HG03558 (cell line): ENCODE data around the gene CEP112.
"Not testable (repeated sequence)": the region's sequence is repeated elsewhere in the genome, so short reads cannot be mapped to it uniquely, and the experiment has no call there.

ENCODE experiments used
- ATAC-seq: cut with Tn5 transposase; IDR thresholded peaks from one replicate; pipeline ENCODE4 v1.9.1; 2021; ENCODE audit warnings: moderate number of reproducible peaks; ENCODE audit not compliant: unreplicated experiment; ENCODE audit errors: extremely low read depth

The CEP112 gene

GRCh38 chr17:65755799-65756198 is 436.1 kb downstream of the CEP112 start:
- ATAC-seq = no peak

- no peak for ATAC-seq
Observed at GRCh38 chr17:65754630-65755029, 437.3 kb downstream of the CEP112 start.

- ATAC-seq = no peak
Observed at GRCh38 chr17:65754081-65754480, 437.9 kb downstream of the CEP112 start.

- no peak for ATAC-seq
Observed at GRCh38 chr17:65753348-65753747, 438.6 kb downstream of the CEP112 start.

DNA sequence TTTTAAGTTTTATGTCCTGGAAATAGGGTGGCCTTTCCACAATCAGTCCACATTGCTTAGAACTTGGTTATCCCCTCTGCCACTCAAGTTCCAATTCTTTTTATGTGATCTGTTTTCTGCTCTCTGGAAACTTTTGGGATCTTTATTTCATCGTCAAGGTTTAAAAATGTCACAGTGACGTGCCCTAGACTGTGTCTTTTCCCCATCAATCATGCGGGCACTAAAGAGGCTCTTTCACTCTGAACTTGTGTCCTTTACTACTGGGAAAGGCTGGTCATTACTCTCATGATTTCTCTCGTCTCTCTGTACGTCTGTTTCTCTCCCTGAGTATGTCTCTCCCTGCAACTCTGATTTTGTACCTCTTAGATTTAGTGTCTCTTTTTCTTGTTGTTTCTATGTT is 440.7 kb downstream of the CEP112 start:
- ATAC-seq = no peak

- ATAC-seq = no peak
Observed at GRCh38 chr17:65750631-65751115, 441.3 kb downstream of the CEP112 start.

DNA sequence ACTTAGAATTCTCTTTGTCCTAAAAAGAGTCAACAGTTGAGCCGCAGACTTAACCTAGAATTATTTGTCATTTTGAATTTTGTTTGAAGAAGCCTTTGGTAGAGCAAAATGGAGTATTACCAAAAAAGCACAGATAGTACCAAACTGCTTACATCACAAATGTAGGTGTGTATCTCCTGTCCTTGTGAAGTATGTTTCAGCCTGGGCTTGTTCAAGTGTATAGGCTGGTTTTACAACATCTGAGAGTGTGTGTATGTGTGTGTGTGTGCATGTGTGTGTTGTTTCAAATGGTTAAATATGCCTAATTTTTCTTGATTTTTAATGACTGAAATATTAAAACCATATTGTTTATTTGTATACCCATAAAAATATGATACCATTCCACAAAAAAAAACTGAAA is 441.8 kb downstream of the CEP112 start:
- no peak for ATAC-seq

- ATAC-seq = no peak
Observed at GRCh38 chr17:65749479-65749878, 442.5 kb downstream of the CEP112 start.

GRCh38 chr17:65745241-65745640 is 446.7 kb downstream of the CEP112 start:
- no peak for ATAC-seq

DNA sequence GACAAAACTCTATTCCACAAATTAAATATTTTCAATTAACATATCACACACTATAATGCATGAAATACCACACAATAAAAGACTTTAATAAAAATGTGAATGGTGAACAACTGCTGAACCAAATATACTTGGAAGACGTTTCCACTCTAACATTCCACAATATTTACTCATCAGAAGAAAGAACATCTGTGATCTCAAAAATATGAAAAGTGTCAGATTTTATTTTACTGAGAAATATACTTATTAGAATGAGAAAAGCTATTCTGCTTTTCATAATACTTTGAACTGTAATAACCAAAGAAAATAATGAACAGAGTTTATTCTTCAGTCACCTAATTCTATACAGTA is 448.7 kb downstream of the CEP112 start:
- no peak for ATAC-seq

GRCh38 chr17:65742403-65743307 is 449.3 kb downstream of the CEP112 start:
- no peak for ATAC-seq

- no peak for ATAC-seq
Observed at GRCh38 chr17:65741710-65742109, 450.2 kb downstream of the CEP112 start.

DNA sequence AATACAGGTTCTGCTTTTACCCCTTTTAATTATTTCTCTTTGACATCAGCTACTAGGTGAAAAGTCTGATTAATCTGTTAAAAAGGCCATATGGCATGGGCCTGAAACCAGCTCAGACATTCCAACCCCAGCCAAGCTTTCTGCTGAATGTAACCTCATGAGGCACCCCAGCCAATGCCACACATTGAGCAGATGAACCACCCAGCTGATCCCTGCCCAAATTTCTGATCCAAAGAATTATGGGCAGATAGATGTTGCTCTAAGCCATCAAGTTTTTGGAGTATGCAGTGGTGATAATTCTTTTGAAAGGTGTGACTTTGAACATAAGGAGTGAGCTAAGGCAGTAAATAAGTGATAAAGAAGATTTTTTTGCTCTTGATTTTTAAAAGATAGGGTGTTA is 452.9 kb downstream of the CEP112 start:
- ATAC-seq = no peak

GRCh38 chr17:65737451-65737850 is 454.5 kb downstream of the CEP112 start:
- no peak for ATAC-seq

- no peak for ATAC-seq
Observed at GRCh38 chr17:65733314-65733713, 458.6 kb downstream of the CEP112 start.

DNA sequence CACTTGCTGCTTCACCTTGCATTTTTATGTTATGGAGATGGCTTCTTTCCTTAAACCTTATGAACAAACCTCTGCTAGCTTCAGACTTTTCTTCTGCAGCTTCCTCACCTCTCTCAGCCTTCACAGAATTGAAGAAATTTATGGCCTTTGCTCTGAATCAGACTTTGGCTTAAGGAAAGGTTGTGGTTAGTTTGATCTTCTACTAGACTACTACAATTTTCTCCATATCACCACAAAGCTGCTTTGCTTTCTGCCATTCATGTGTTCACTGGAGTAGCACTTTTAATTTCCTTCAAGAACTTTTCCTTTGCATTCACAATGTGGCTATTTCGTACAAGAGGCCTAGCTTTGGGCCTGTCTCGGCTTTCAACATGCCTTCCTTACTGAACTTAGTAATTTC is 459.3 kb downstream of the CEP112 start:
- not testable (repeated sequence) for ATAC-seq

DNA sequence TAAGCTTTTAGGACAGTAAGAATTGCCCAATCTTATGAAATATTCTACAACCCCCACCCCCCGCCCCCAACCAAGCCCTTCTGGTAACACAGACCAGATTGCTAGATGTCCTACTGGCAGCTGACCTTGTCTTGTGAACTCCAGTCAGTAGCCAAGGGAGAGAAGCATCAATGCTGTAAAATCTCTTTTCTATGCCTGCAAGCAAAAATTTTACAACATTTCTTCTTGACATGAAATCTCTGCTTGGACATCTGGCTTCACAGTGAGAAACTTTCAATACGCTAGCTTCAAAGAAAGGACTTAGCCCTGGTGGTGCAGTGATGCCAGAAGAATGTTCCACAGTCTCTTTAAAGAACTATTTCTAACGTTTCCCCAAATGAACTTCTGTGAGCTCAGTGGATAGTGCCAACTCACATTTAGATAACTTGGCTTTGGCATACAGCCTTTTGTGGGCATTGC is 461.2 kb downstream of the CEP112 start:
- no peak for ATAC-seq

DNA sequence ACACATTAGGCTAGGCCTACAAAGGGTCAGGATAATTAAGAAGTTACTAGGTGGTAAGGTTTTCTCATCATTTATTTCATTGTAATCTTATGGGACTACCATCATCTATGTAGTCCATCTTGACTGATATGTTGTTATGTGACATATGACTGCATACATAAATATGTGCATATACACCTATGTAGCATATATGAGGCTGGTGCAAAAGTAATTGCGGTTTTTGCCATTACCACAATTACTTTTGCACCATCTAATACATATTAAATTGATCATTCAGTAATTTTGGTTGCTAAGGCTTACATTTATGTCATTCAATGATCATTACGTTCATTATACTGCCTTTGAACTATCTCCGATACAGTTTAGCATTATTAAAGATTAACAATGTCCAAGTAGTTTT is 462.7 kb downstream of the CEP112 start:
- no peak for ATAC-seq

GRCh38 chr17:65727832-65728231 is 464.1 kb downstream of the CEP112 start:
- no peak for ATAC-seq

GRCh38 chr17:65727246-65727645 is 464.7 kb downstream of the CEP112 start:
- no peak for ATAC-seq

DNA sequence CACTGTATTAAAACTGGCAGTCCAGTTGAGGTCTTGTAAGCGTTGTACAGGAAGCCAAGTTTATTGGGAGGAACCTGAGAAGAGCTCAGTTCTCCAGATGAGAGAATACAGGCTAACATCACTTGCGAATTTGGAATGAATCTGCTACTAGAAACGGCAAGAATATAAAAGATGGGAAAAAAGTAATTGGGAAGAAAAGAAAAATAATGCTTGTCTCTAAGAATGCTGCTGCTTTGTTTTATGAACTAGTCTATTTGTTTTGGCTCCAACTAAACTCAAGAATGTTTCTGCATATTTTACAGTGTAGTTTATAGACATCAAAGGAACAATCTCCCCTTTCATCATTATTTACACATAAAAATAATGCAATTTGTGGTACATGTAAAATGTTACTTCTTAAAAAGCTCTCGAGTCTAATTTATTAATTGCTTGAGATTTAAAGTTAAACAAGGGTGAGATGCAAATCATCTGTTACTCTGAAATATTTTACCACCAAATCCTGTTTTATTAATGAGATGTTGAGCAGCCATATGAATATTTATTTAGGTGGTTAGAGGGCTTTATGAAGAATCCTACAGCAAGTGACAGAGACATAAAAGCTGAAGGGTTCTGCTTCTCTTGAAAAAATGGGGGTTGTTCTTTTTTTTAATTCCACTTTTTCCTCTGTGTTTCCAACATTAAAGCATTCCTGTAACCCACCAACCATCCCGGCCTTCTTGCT is 468.3 kb downstream of the CEP112 start:
- no peak for ATAC-seq
